HepG2 (cell line): ENCODE data around the gene TUBB. TPM values are rescaled to one million over a fixed set of nuclear protein-coding genes. Genes with fewer than 3 reads are reported as not detected.
A peak's percentile ranks its signal among the peaks of the same experiment; 100 is the strongest.

Source experiments
- ATRX ChIP-seq: sonication (generic); formaldehyde crosslinking; IDR thresholded peaks from 2 replicates; pipeline ENCODE4 v1.4.0; 2020; ENCODE audit warnings: missing genetic modification reagents, borderline replicate concordance
- DZIP1 ChIP-seq: sonication (generic); formaldehyde crosslinking; IDR thresholded peaks from 2 replicates; pipeline ENCODE4 v1.5.0; 2020; ENCODE audit warnings: mild to moderate bottlenecking, missing genetic modification reagents
- FOXA3 ChIP-seq: IDR thresholded peaks from 2 replicates; pipeline ENCODE4 v1.6.1; 2016; ENCODE audit warnings: missing genetic modification reagents, missing compliant biosample characterization
- FOXC1 ChIP-seq: sonication (generic); formaldehyde crosslinking; IDR thresholded peaks from 2 replicates; pipeline ENCODE4 v1.8.0; 2022; ENCODE audit warnings: mild to moderate bottlenecking, missing genetic modification reagents, borderline replicate concordance
- GATAD1 ChIP-seq: IDR thresholded peaks from 2 replicates; pipeline ENCODE4 v1.6.1; 2016; ENCODE audit warnings: missing genetic modification reagents, missing compliant biosample characterization
- IKZF1 ChIP-seq: fragments of 450-650 bp; IDR thresholded peaks from 2 replicates; pipeline ENCODE4 v1.7.1; 2016
- ISL2 ChIP-seq: sonication (generic); formaldehyde crosslinking; IDR thresholded peaks from 2 replicates; pipeline ENCODE4 v1.5.0; 2020; ENCODE audit warnings: missing genetic modification reagents
- KIAA2018 ChIP-seq: sonication (generic); formaldehyde crosslinking; IDR thresholded peaks from 2 replicates; pipeline ENCODE4 v1.5.0; 2020; ENCODE audit warnings: mild to moderate bottlenecking, missing genetic modification reagents, borderline replicate concordance
- NFRKB ChIP-seq: fragments of 450-650 bp; IDR thresholded peaks from 2 replicates; pipeline ENCODE4 v1.6.1; 2017
- RELA ChIP-seq: sonication (generic); formaldehyde crosslinking; IDR thresholded peaks from 2 replicates; pipeline ENCODE4 v1.4.0; 2020; ENCODE audit warnings: missing genetic modification reagents
- SP5 ChIP-seq: IDR thresholded peaks from 2 replicates; pipeline ENCODE4 v1.6.1; 2016; ENCODE audit warnings: low read depth, borderline replicate concordance
- TRIM24 ChIP-seq: sonication (generic); formaldehyde crosslinking; IDR thresholded peaks from 2 replicates; pipeline ENCODE4 v1.8.0; 2022; ENCODE audit warnings: mild to moderate bottlenecking, missing genetic modification reagents
- ZFP36L1 ChIP-seq: sonication (generic); formaldehyde crosslinking; IDR thresholded peaks from 2 replicates; pipeline ENCODE4 v1.8.0; 2022; ENCODE audit warnings: mild to moderate bottlenecking, missing genetic modification reagents, moderate library complexity
- ZFP62 ChIP-seq: sonication (generic); formaldehyde crosslinking; IDR thresholded peaks from 2 replicates; pipeline ENCODE4 v1.4.0; 2020; ENCODE audit warnings: missing genetic modification reagents
- ZMYM4 ChIP-seq: sonication (generic); formaldehyde crosslinking; IDR thresholded peaks from 2 replicates; pipeline ENCODE4 v1.8.1; 2023; ENCODE audit warnings: mild to moderate bottlenecking, missing genetic modification reagents
- ZNF136 ChIP-seq: sonication (generic); formaldehyde crosslinking; IDR thresholded peaks from 2 replicates; pipeline ENCODE4 v1.8.1; 2022; ENCODE audit warnings: low read depth, mild to moderate bottlenecking, moderate library complexity, missing genetic modification reagents
- ZNF484 ChIP-seq: sonication (generic); formaldehyde crosslinking; IDR thresholded peaks from 2 replicates; pipeline ENCODE4 v1.5.1; 2020; ENCODE audit warnings: mild to moderate bottlenecking, low read depth, missing genetic modification reagents, borderline replicate concordance
- ZNF569 ChIP-seq: sonication (generic); formaldehyde crosslinking; IDR thresholded peaks from 2 replicates; pipeline ENCODE4 v1.5.0; 2020; ENCODE audit warnings: mild to moderate bottlenecking, missing genetic modification reagents, moderate library complexity, borderline replicate concordance
- ZNF691 ChIP-seq: sonication (generic); formaldehyde crosslinking; IDR thresholded peaks from 2 replicates; pipeline ENCODE4 v1.4.0; 2020; ENCODE audit warnings: missing genetic modification reagents, low read depth, mild to moderate bottlenecking, borderline replicate concordance
- ZNF792 ChIP-seq: IDR thresholded peaks from 2 replicates; pipeline ENCODE4 v1.6.1; 2016
- polyA plus RNA-seq, 8 experiments: library from polyadenylated mRNA; depleted of rRNA in 3 of 8; stranded (reverse) in 7 of 8; unstranded in 1 of 8; fragments of >200 nt; fragmentation: Illumina TruSeq in 4 of 8; extraction: Trizol in 4 of 8; gene quantifications; 2 replicates each; pipeline versions ENCODE4 v1.2.1 to v1.2.3, GENCODE V29; 2011 to 2016; ENCODE audit warnings: low read depth in 4 of 8, missing spikeins in 1 of 8, mixed read lengths in 1 of 8; ENCODE audit not compliant: insufficient read depth in 1 of 8
- total RNA-seq, 5 experiments: library from RNA; depleted of rRNA; stranded (reverse); fragments of >200 nt; fragmentation: Illumina TruSeq; extraction: Trizol; gene quantifications; 2 replicates each; pipeline ENCODE4 v1.2.3, GENCODE V29; 2016; ENCODE audit warnings: low read depth in 1 of 5

The TUBB gene
- total and polyA plus RNA-seq, 2 of the 13 experiments (the other 11 are each of a cell fraction or from before 2014, with no cell fraction given), result 911 to 1,163 TPM

- TF ChIP-seq TRIM24 (CRISPR knock-in tag), result no peak
- peak; percentile 80 for TF ChIP-seq FOXA3 (CRISPR knock-in tag)
- TF ChIP-seq ZNF569, result no peak; the same call in 1 of the 2 replicates
- no peak; the same call in 1 of the 2 replicates for TF ChIP-seq DZIP1 (CRISPR knock-in tag)
- TF ChIP-seq ZNF136 (CRISPR knock-in tag), result peak; percentile 60; the same call in 1 of the 2 replicates
- peak; percentile 99 for TF ChIP-seq ZMYM4 (CRISPR knock-in tag)
- peak; percentile 84 for TF ChIP-seq RELA (CRISPR knock-in tag)
- TF ChIP-seq ATRX, result no peak; the same call in 1 of the 2 replicates
- TF ChIP-seq ZNF792 (CRISPR knock-in tag), result peak; percentile 98
- peak; percentile 95; the same call in 1 of the 2 replicates for TF ChIP-seq ZNF691
- peak; percentile 77 for TF ChIP-seq ISL2 (CRISPR knock-in tag)
- TF ChIP-seq ZFP36L1 (CRISPR knock-in tag), result peak; percentile 99
- TF ChIP-seq IKZF1, result no peak
- peak; percentile 92 for TF ChIP-seq GATAD1 (CRISPR knock-in tag)
- peak; percentile 95 for TF ChIP-seq SP5 (CRISPR knock-in tag)
- TF ChIP-seq ZNF484 (CRISPR knock-in tag), result no peak
- TF ChIP-seq NFRKB, result peak; percentile 76
- no peak for TF ChIP-seq ZFP62 (CRISPR knock-in tag)
- no peak for TF ChIP-seq KIAA2018
- no peak for TF ChIP-seq FOXC1 (CRISPR knock-in tag)
These were observed 2.9 kb upstream of the TUBB start, which contains the start of gene MDC1 (continued) for GRCh38 chr6:30717129-30717844.
